Muscle layer of colon (tissue), 2 donors: ENCODE results near the gene ZNF787.

ENCODE experiments used
- H3K27ac ChIP-seq: one replicate; pipeline ENCODE4 v1.7.0; 2013; ENCODE audit warnings: low read depth, mild to moderate bottlenecking, low read length, moderate library complexity
- H3K27me3 ChIP-seq, 2 donors: one replicate each; pipeline ENCODE4 v1.7.0; 2013; ENCODE audit warnings: low read length in 2 of 2, mild to moderate bottlenecking in 2 of 2; ENCODE audit not compliant: insufficient read depth in 2 of 2, control insufficient read depth in 1 of 2
- H3K36me3 ChIP-seq: one replicate; pipeline ENCODE4 v1.7.0; 2013; ENCODE audit warnings: mild to moderate bottlenecking, low read length; ENCODE audit not compliant: insufficient read depth
- H3K4me1 ChIP-seq: one replicate; pipeline ENCODE4 v1.7.0; 2013; ENCODE audit warnings: mild to moderate bottlenecking, low read length; ENCODE audit not compliant: insufficient read depth
- H3K4me3 ChIP-seq, 2 donors: one replicate each; pipeline ENCODE4 v1.7.0; 2013; ENCODE audit warnings: low read length in 2 of 2, low read depth in 1 of 2, mild to moderate bottlenecking in 1 of 2, moderate library complexity in 1 of 2
- H3K9ac ChIP-seq: one replicate; pipeline ENCODE4 v1.7.0; 2013; ENCODE audit warnings: low read length
- H3K9me3 ChIP-seq: one replicate; pipeline ENCODE4 v1.7.0; 2013; ENCODE audit warnings: mild to moderate bottlenecking, low read length
- donor health status: abdominal sarcoma.
- donor health status: Adenocarcinoma of cecum.

The ZNF787 gene

DNA sequence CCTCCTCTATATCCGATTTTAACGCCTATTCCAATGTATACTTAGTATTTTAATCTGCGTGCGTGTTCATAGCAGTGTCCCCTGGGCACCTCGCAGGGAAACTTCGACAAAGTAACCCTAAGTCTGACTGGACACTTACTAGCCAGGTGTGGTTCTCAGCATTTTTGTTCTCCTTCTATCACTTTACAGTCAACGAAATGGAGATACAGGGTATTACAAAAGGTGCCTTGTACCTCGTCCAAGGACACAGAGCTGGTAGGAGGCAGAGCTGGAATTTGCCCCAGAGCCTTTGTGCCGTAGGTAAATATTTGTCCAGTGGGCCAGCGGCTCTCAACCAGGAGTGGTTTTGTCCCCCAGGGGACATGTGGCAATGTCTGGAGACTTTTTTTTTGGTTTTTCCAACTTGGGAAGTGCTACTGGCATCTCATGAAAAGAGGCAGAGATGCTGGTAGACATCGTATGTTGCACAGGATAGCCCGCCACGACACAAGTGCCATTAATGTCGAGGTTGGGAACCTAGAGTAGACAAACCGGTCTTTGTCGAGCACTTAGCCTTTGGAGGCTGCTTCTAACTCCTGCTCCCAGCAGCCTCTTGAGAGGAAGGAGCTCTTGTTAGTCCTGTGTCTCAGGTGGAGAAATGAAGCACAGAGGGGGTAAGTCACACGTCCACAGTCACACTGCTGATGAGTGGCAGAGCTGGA is 21.1 kb upstream of the ZNF787 start:
- Histone ChIP-seq H3K27me3 (no peaks in the 10 kb centered on the region), H3K4me1 (peaks cover 22% of the 10 kb centered on the region), H3K4me3 (peak overlapping the region in 1 of 2 donors; percentile 57), H3K9ac (peak overlapping the region; percentile 1), H3K36me3 (peaks cover 3% of the 10 kb centered on the region), H3K27ac (peak overlapping the region; percentile 39), H3K9me3 (no peaks in the 10 kb centered on the region)

DNA sequence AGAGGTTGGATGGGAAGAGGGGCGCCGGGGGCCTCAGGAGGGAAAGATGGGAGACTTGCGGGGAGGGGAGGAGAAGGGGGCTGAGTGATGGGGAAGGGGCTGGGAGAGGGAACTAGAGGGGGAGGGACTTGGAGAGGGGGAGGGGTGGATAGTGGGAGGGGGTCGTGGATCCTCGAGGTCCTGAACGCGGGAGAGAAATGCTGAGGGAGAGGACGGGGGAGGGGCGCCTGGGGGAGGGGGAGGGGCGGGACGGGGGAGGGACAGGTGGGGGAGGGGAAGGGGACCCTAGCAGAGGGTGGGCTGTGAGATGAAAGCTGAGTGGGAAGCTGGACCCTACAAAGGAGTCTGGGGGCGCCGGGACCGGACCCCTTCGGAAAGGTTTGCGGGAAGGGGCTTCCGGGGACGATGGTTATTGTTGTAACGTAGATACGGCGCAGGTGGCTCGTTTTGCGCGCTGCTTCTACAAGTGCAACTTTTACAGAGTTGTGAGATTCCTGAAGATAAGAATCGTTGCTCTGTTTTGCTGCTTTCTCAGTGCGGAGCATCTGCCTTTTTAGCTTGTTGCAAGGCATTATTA is 20.4 kb upstream of the ZNF787 start:
- H3K36me3 ChIP-seq = no peaks in the 10 kb centered on the region
- peaks cover 22% of the 10 kb centered on the region for H3K4me1 ChIP-seq
- H3K4me3 ChIP-seq = peak overlapping the region; percentile 46 to 72
- H3K27me3 ChIP-seq = no peaks in the 10 kb centered on the region
- H3K27ac ChIP-seq = peak overlapping the region; percentile 40
- peak overlapping the region; percentile 1 for H3K9ac ChIP-seq
- no peaks in the 10 kb centered on the region for H3K9me3 ChIP-seq

DNA sequence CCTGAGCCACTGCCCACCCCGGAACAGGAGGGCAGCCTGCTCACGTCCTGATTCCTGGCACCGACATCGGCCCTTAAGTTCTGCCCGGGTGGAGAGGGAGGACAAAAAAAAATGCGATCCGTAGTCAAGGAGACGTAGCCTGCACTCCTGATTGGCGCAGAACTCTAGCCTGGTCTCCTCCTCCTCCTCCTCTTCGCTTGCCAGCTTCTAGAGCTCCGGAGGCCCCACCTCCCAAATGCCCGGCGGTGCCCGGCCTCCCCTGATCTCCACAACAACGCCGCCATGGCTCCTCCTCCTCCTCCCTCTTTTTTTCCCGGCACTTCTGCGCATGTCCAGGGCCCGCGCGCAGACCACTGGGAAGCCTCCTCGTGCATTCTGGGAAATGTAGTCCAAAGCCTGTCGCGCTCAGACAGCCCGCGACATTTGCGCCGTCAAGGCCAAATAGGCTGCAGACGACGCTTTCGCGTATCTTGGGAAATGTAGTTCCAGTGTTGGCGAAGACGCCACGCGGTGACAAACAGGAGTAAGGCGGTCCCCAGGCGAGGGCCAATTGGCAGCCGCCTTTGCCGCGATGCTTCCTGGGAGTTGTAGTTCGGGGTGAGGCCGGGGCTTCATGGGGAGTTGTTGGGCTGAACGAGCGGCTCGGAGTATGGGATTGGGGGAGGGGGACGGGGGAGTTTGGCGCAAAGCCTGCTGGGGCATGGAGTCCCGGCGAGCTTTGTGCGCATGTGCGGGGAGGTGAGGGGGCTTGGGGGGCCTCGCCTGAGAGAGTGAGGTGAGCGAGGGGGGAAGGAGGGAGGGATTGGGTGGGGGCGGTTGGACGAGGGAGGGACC is 19.7 kb upstream of the ZNF787 start, which contains the start of gene ZNF444:
Gene ZNF444 (plus strand): TSS at position 705 of the 834 bp plus-strand sequence. CDS start 5,625 bp downstream, outside the sequence.
- Histone ChIP-seq H3K27me3 (no peaks in the 10 kb centered on the region), H3K4me3 (peak within 1 kb of the TSS; percentile 46 to 72), H3K36me3 (no peaks in the 10 kb centered on the region), H3K9me3 (no peaks in the 10 kb centered on the region), H3K27ac (peak within 1 kb of the TSS; percentile 98), H3K4me1 (peaks cover 22% of the 10 kb centered on the region), H3K9ac (peak within 1 kb of the TSS; percentile 59)

- H3K9me3 ChIP-seq = no peaks in the 10 kb centered on the region
- H3K36me3 ChIP-seq = no peaks in the 10 kb centered on the region
- peak overlapping the region; percentile 98 for H3K27ac ChIP-seq
- H3K4me3 ChIP-seq = peak overlapping the region; percentile 45 to 72
- peaks cover 22% of the 10 kb centered on the region for H3K4me1 ChIP-seq
- peak overlapping the region; percentile 59 for H3K9ac ChIP-seq
- no peaks in the 10 kb centered on the region for H3K27me3 ChIP-seq
These were observed 18.9 kb upstream of the ZNF787 start for GRCh38 chr19:56139847-56140582.

- Histone ChIP-seq H3K4me3 (no peak overlapping the region), H3K9me3 (no peaks in the 10 kb centered on the region), H3K4me1 (peaks cover 20% of the 10 kb centered on the region), H3K36me3 (no peaks in the 10 kb centered on the region), H3K27me3 (no peaks in the 10 kb centered on the region), H3K27ac (no peak overlapping the region), H3K9ac (no peak overlapping the region)
These were observed 17.0 kb upstream of the ZNF787 start for GRCh38 chr19:56138069-56138468.

GRCh38 chr19:56137405-56137804 is 16.3 kb upstream of the ZNF787 start:
- Histone ChIP-seq H3K4me3 (no peak overlapping the region), H3K27ac (no peak overlapping the region), H3K9ac (no peak overlapping the region), H3K27me3 (no peaks in the 10 kb centered on the region), H3K4me1 (peaks cover 16% of the 10 kb centered on the region), H3K36me3 (no peaks in the 10 kb centered on the region), H3K9me3 (no peaks in the 10 kb centered on the region)

DNA sequence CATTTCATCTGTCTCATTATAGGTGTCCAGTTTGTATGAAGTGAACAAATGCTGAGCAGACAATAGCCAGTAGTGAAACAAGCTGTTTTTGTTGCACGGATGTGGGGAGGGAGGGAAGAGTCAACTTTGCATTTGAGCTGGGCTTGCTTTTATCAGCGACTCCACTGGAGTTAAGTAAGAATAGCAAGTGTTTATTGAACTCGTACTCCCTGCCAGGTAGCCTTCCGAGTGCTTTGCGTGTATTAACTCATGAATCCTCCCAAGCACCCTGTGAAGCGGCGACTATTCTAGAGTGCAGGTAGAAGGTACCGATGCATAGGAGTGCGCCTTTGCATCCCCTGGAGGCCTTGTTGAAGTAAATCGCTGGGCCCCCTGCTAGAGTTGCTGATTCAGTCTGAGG is 15.3 kb upstream of the ZNF787 start:
- peaks cover 13% of the 10 kb centered on the region for H3K4me1 ChIP-seq
- H3K9me3 ChIP-seq = no peaks in the 10 kb centered on the region
- H3K36me3 ChIP-seq = no peaks in the 10 kb centered on the region
- no peaks in the 10 kb centered on the region for H3K27me3 ChIP-seq
- no peak overlapping the region for H3K9ac ChIP-seq
- no peak overlapping the region for H3K27ac ChIP-seq
- H3K4me3 ChIP-seq = no peak overlapping the region

GRCh38 chr19:56134654-56134921 is 13.5 kb upstream of the ZNF787 start:
- Histone ChIP-seq H3K27me3 (no peaks in the 10 kb centered on the region), H3K36me3 (no peaks in the 10 kb centered on the region), H3K9ac (no peak overlapping the region), H3K9me3 (no peaks in the 10 kb centered on the region), H3K27ac (no peak overlapping the region), H3K4me3 (no peak overlapping the region), H3K4me1 (peaks cover 7% of the 10 kb centered on the region)

- Histone ChIP-seq H3K27ac (no peak overlapping the region), H3K36me3 (no peaks in the 10 kb centered on the region), H3K27me3 (no peaks in the 10 kb centered on the region), H3K4me3 (no peak overlapping the region), H3K9me3 (no peaks in the 10 kb centered on the region), H3K9ac (no peak overlapping the region), H3K4me1 (peaks cover 6% of the 10 kb centered on the region)
These were observed 13.0 kb upstream of the ZNF787 start for GRCh38 chr19:56133858-56134653.

DNA sequence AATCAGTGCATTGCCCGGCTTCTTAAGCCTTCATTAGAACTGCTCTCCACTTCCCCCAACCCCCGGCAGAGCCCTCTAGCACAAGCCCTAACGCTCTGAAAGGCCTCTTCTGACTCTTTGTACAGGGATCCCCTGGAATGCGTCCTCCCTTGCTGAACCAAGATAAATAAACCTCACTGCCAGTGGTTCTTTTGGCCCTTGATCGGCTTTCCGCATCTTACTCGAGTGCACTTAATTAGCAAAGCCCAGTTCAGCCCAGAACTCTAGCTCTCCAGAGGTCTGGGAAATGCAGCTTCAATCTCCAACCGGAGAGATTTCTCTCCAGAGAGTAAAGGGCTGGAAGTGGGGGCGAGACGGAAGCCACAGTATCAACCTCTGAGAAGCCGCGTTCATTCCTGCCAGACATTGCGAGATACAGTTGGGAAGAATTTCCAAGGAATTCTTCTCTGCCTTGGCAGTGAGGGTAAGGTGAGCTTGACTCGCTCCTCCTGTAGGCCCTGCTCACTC is 11.3 kb upstream of the ZNF787 start:
- peaks cover 6% of the 10 kb centered on the region for H3K4me1 ChIP-seq
- no peaks in the 10 kb centered on the region for H3K36me3 ChIP-seq
- H3K27ac ChIP-seq = peak overlapping the region; percentile 76
- no peaks in the 10 kb centered on the region for H3K27me3 ChIP-seq
- H3K9ac ChIP-seq = peak overlapping the region; percentile 21
- no peak overlapping the region for H3K4me3 ChIP-seq
- H3K9me3 ChIP-seq = no peaks in the 10 kb centered on the region
